ENCODE measurements around the gene CINP. TPM values are rescaled to one million over a fixed set of nuclear protein-coding genes. Genes with fewer than 3 reads are reported as not detected.
"Not testable (repeated sequence)": the region's sequence is repeated elsewhere in the genome, so short reads cannot be mapped to it uniquely, and the experiment has no call there.

Gene CINP
- total RNA-seq, 6 experiments from 2014 or later = 58.9 to 65.7 (median 62.4) TPM

- no peaks in the 10 kb centered on the region; the same call in 1 of the 2 replicates for H3K27me3 Mint-ChIP-seq (ENCODE audit: insufficient read depth)
- no peak overlapping the region for H3K4me3 Mint-ChIP-seq
- no peaks in the 10 kb centered on the region for H3K9me3 Mint-ChIP-seq
- H3K36me3 Mint-ChIP-seq (ENCODE audit: low read depth) = peaks cover 8% of the 10 kb centered on the region
- peaks cover 5% of the 10 kb centered on the region; the same call in 1 of the 2 replicates for H3K4me1 Mint-ChIP-seq (ENCODE audit: low read depth)
- TF ChIP-seq, protein P1, sequence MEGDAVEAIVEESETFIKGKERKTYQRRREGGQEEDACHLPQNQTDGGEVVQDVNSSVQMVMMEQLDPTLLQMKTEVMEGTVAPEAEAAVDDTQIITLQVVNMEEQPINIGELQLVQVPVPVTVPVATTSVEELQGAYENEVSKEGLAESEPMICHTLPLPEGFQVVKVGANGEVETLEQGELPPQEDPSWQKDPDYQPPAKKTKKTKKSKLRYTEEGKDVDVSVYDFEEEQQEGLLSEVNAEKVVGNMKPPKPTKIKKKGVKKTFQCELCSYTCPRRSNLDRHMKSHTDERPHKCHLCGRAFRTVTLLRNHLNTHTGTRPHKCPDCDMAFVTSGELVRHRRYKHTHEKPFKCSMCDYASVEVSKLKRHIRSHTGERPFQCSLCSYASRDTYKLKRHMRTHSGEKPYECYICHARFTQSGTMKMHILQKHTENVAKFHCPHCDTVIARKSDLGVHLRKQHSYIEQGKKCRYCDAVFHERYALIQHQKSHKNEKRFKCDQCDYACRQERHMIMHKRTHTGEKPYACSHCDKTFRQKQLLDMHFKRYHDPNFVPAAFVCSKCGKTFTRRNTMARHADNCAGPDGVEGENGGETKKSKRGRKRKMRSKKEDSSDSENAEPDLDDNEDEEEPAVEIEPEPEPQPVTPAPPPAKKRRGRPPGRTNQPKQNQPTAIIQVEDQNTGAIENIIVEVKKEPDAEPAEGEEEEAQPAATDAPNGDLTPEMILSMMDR (IDR thresholded peaks at IDR 0.05) = no peak
- H3K27ac Mint-ChIP-seq = no peak overlapping the region
- DNase-seq = no peak
Observed at GRCh38 chr14:102330806-102331205, 31.9 kb downstream of the CINP start.

- not testable (repeated sequence) for H3K27me3 Mint-ChIP-seq (ENCODE audit: insufficient read depth); DNase-seq; H3K4me1 Mint-ChIP-seq (ENCODE audit: low read depth); H3K27ac Mint-ChIP-seq; H3K4me3 Mint-ChIP-seq; H3K36me3 Mint-ChIP-seq (ENCODE audit: low read depth); H3K9me3 Mint-ChIP-seq
Observed at GRCh38 chr14:102329381-102329780, 33.3 kb downstream of the CINP start.

DNA sequence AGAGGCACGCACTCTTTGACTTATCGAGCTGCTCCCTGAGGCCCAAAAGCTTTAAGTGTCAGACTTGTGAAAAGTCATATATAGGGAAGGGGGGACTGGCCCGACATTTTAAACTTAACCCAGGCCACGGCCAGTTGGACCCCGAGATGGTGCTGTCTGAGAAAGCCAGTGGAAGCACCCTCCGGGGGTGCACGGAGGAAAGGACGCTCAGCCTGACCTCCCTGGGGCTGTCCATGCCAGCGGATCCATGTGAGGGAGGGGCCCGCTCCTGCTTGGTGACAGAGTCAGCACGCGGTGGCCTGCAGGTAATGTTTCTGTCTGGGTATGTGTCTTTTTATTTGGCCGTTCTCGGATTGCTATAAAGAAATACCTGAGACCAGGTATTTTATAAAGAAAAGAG is 36.1 kb downstream of the CINP start:
- no peak overlapping the region for H3K27ac Mint-ChIP-seq
- peaks cover 8% of the 10 kb centered on the region for H3K36me3 Mint-ChIP-seq (ENCODE audit: low read depth)
- H3K4me1 Mint-ChIP-seq (ENCODE audit: low read depth) = peaks cover 8% of the 10 kb centered on the region
- no peaks in the 10 kb centered on the region for H3K9me3 Mint-ChIP-seq
- DNase-seq = no peak
- TF ChIP-seq, protein P1 (IDR thresholded peaks at IDR 0.05) = no peak
- no peaks in the 10 kb centered on the region for H3K27me3 Mint-ChIP-seq (ENCODE audit: insufficient read depth)
- no peak overlapping the region for H3K4me3 Mint-ChIP-seq

GRCh38 chr14:102325791-102326345 is 36.8 kb downstream of the CINP start:
- peaks cover 8% of the 10 kb centered on the region for H3K4me1 Mint-ChIP-seq (ENCODE audit: low read depth)
- no peak overlapping the region for H3K27ac Mint-ChIP-seq
- H3K9me3 Mint-ChIP-seq = no peaks in the 10 kb centered on the region
- peaks cover 8% of the 10 kb centered on the region for H3K36me3 Mint-ChIP-seq (ENCODE audit: low read depth)
- TF ChIP-seq, protein P1 (IDR thresholded peaks at IDR 0.05) = no peak
- H3K4me3 Mint-ChIP-seq = no peak overlapping the region
- no peak for DNase-seq
- H3K27me3 Mint-ChIP-seq (ENCODE audit: insufficient read depth) = no peaks in the 10 kb centered on the region

- H3K9me3 Mint-ChIP-seq = no peaks in the 10 kb centered on the region
- peaks cover 8% of the 10 kb centered on the region for H3K36me3 Mint-ChIP-seq (ENCODE audit: low read depth)
- H3K27ac Mint-ChIP-seq = peak overlapping the region; percentile 63
- TF ChIP-seq, protein P1 (IDR thresholded peaks at IDR 0.05) = peak; percentile 76
- H3K4me3 Mint-ChIP-seq = no peak overlapping the region
- H3K27me3 Mint-ChIP-seq (ENCODE audit: insufficient read depth) = peaks cover 2% of the 10 kb centered on the region; the same call in 1 of the 2 replicates
- DNase-seq = peak; percentile 78
- H3K4me1 Mint-ChIP-seq (ENCODE audit: low read depth) = peaks cover 25% of the 10 kb centered on the region
Observed at GRCh38 chr14:102323102-102323501, 39.6 kb downstream of the CINP start.

- Mint-ChIP-seq H3K9me3 (no peaks in the 10 kb centered on the region), H3K27ac (no peak overlapping the region), H3K4me1 (ENCODE audit: low read depth) (peaks cover 38% of the 10 kb centered on the region), H3K27me3 (ENCODE audit: insufficient read depth) (peaks cover 6% of the 10 kb centered on the region), H3K36me3 (ENCODE audit: low read depth) (peaks cover 8% of the 10 kb centered on the region), H3K4me3 (0 out of 2 replicates have a peak overlapping the region, but pooled peaks have one; percentile 20)
- no peak for DNase-seq
- TF ChIP-seq, protein P1 (IDR thresholded peaks at IDR 0.05) = no peak
Observed at GRCh38 chr14:102321456-102322422, 41.0 kb downstream of the CINP start.

All from HFFc6 (cell line).